ENCODE results near the gene CARS1. TPM values are rescaled to one million over a fixed set of nuclear protein-coding genes. Genes with fewer than 3 reads are reported as not detected.

CARS1 gene
- total and polyA plus RNA-seq, 2 of the 4 experiments (the other 2 are of a cell fraction): 72.7 to 78.3 TPM

GRCh38 chr11:3092603-3093141, 35.4 kb upstream of the CARS1 start (continued):
- TF ChIP-seq SMC3 (IDR thresholded peaks at IDR 0.05; ENCODE audit: low read depth, low read length): no peak
- TF ChIP-seq CTCF (conservative IDR thresholded peaks at IDR 0.05; ENCODE audit: low read depth, low read length): no peak
- no peak for TF ChIP-seq CEBPB (IDR thresholded peaks at IDR 0.05; ENCODE audit: low read depth, low read length)

Data from IMR-90 (cell line).